Thyroid gland (tissue), 4 donors: Measurements from ENCODE around the gene VENTX. TPM values are rescaled to one million over a fixed set of nuclear protein-coding genes. Genes with fewer than 3 reads are reported as not detected.
A peak's percentile ranks its signal among the peaks of the same experiment; 100 is the strongest.

ENCODE experiments used
- DNase-seq, 2 donors: peaks; one replicate each; pipeline ENCODE4 v3.0.0-alpha.2; 2019
- H3K27ac ChIP-seq, 3 donors: fragments of 200-600 bp; sonication (generic); 1 replicate in 2 of 3; 2 replicates in 1 of 3; pipeline ENCODE4 v1.5.1; 2016 to 2019; ENCODE audit warnings: mild to moderate bottlenecking in 1 of 3, moderate library complexity in 1 of 3
- H3K27me3 ChIP-seq: fragments of 200-600 bp; sonication (generic); one replicate; pipeline ENCODE4 v1.5.1; 2019
- H3K36me3 ChIP-seq, 2 donors: fragments of 200-600 bp; sonication (generic); one replicate each; pipeline ENCODE4 v1.5.1; 2016 to 2019
- H3K4me1 ChIP-seq, 2 donors: fragments of 200-600 bp; sonication (generic); one replicate each; pipeline ENCODE4 v1.5.1; 2017 to 2019
- H3K4me3 ChIP-seq, 3 donors: fragments of 200-600 bp; sonication (generic); replicated peaks in 1 of 3; 1 replicate in 2 of 3; 2 replicates in 1 of 3; pipeline ENCODE4 v1.5.1; 2016; ENCODE audit warnings: mild to moderate bottlenecking in 1 of 3
- H3K9me3 ChIP-seq: fragments of 200-600 bp; sonication (generic); one replicate; pipeline ENCODE4 v1.5.1; 2017
- POLR2A ChIP-seq, 2 donors: fragments of 450-650 bp; IDR thresholded peaks; one replicate each; pipeline ENCODE4 v1.6.1; 2017; ENCODE audit warnings: antibody characterized with exemption in 2 of 2, mild to moderate bottlenecking in 2 of 2, moderate library complexity in 1 of 2
- WGBS, 2 donors: methylation state at CpG; one replicate each; pipeline ENCODE4 v1.1.5; 2017; 5-methylcytosine and 5-hydroxymethylcytosine counted together
- intact Hi-C: fragments of 100-400 bp; cut with DNase I; formaldehyde crosslinking; loops from one replicate; pipeline ENCODE4 v1.15.1; 2023
- total RNA-seq, 4 donors: library from RNA; depleted of rRNA; stranded (reverse); fragments of >200 nt; gene quantifications; one replicate each; pipeline ENCODE4 v1.2.3, GENCODE V29; 2016
- TF ChIP-seq, protein P1 (sequence below), 6 experiments: fragments of 200-600 bp in 3 of 6; fragments of 450-650 bp in 3 of 6; sonication (generic) in 3 of 6; IDR thresholded peaks; one replicate each; pipeline ENCODE4 v1.5.1; 2016 to 2019; ENCODE audit warnings: antibody characterized with exemption in 6 of 6, mild to moderate bottlenecking in 2 of 6, inconsistent platforms in 1 of 6, moderate library complexity in 1 of 6

The VENTX gene
- total RNA-seq, result 1 to 10 TPM in 1 of 4 donors, under 1 TPM in 2, not detected in 1; 0.40 to 1.3 (median 0.63) TPM

DNA sequence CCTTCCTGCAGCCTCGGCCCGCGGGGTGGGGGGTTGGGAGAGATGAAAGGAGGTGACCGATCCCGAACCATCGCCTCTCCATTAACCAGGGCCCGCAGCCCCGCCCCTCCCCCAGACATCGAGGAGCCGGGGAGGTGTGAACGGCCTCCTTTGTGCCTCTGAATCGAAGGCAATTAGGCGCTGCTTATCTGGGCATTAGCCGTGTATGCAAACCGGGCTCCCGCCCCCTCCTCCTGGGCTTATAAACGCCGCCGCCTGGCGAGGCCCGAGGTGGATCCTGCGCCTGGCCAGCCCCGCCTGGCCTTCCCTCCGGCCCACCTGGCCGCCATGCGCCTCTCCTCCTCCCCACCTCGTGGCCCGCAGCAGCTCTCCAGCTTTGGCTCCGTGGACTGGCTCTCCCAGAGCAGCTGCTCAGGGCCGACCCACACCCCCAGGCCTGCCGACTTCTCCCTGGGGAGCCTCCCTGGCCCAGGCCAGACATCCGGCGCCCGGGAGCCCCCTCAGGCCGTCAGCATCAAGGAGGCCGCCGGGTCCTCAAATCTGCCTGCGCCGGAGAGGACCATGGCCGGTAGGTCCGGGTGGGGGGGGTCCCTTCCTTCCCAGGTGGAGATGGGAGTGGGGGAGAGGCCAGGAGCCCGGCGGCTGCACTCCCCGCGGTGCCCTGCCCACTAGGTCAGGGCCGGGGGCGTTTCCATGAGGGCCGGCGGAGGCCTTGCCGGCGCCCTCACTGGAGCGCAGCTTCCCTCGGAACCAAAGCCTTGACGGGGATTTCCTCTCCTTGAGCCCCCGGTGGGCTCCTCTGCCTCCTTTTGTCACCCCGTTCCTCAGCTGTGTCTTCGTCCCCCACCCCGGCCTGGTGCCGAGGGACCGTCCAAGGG lies at the start of gene VENTX:
VENTX (plus strand) TSS at position 268 of the 878 bp plus-strand sequence; CDS start at position 328, 60 bp downstream.
- H3K36me3 ChIP-seq, result no peaks in the 10 kb centered on the region
- H3K4me1 ChIP-seq, result peaks cover 23 to 34% of the 10 kb centered on the region in 2 donors
- H3K4me3 ChIP-seq, result peak within 1 kb of the TSS in 1 of 3 donors; percentile 21
- WGBS, 2 donors, result 19 to 32% methylated on average over 21 to 22 of the region's 60 CpGs
- no peaks in the 10 kb centered on the region for H3K9me3 ChIP-seq
- intact Hi-C loops, result no loop called here
- no peak for DNase-seq
- TF ChIP-seq POLR2A (IDR thresholded peaks at IDR 0.05), result no peak
- TF ChIP-seq, protein P1, sequence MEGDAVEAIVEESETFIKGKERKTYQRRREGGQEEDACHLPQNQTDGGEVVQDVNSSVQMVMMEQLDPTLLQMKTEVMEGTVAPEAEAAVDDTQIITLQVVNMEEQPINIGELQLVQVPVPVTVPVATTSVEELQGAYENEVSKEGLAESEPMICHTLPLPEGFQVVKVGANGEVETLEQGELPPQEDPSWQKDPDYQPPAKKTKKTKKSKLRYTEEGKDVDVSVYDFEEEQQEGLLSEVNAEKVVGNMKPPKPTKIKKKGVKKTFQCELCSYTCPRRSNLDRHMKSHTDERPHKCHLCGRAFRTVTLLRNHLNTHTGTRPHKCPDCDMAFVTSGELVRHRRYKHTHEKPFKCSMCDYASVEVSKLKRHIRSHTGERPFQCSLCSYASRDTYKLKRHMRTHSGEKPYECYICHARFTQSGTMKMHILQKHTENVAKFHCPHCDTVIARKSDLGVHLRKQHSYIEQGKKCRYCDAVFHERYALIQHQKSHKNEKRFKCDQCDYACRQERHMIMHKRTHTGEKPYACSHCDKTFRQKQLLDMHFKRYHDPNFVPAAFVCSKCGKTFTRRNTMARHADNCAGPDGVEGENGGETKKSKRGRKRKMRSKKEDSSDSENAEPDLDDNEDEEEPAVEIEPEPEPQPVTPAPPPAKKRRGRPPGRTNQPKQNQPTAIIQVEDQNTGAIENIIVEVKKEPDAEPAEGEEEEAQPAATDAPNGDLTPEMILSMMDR (IDR thresholded peaks at IDR 0.05), result no peak
- H3K27ac ChIP-seq, result no peak within 1 kb of the TSS
- H3K27me3 ChIP-seq, result peaks cover 27% of the 10 kb centered on the region

DNA sequence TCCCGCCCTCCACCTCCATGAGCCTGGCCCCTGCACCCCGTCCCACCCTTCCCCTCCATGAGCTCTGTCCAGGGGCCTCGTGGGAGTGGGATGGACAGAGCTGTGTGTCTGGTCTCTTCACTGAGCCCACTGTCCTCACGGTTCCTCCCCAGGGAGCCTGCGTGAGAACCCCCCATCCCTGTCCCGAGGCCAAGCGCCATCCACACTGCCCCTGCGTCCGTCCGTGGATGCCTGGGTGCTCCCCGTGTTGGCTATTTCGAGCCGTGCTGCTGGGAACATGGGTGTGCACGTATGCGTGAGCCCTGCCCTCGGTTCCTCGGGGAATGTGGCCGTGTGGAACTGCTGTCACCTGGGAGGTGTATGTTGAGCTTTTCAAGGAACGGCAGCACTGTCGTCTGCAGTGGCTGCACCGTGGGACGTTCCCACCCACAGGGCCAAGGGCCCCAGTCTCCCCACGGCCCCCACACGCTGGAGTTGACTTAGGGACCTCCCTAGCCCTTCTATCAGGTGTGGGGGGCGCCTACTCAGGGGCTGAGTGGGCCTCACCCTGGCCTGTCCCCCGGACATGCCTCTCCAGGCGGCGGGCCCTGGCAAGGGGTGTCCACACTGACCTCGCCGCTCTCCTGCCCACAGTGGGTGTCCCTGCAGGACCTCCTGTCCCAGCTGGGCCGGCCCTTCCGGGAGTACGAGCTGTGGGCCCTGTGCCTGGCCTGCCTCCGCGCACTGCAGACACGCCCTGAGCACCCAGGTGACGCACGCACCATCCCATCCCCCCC lies 49.6 kb upstream of the VENTX start:
- TF ChIP-seq, protein P1 (IDR thresholded peaks at IDR 0.05), result no peak
- TF ChIP-seq POLR2A (IDR thresholded peaks at IDR 0.05), result no peak
- Histone ChIP-seq H3K27ac (no peak overlapping the region), H3K36me3 (no peaks in the 10 kb centered on the region), H3K4me1 (no peaks in the 10 kb centered on the region), H3K9me3 (no peaks in the 10 kb centered on the region), H3K27me3 (no peaks in the 10 kb centered on the region), H3K4me3 (no peak overlapping the region)
- 87 to 89% methylated on average over 17 to 28 of the region's 38 CpGs for WGBS, 2 donors
- no peak for DNase-seq
- intact Hi-C loops, result no loop called here

- WGBS, 2 donors, result 87 to 100% methylated on average over 2 to 6 of the region's 22 CpGs
- Histone ChIP-seq H3K27ac (no peak overlapping the region), H3K36me3 (no peaks in the 10 kb centered on the region), H3K9me3 (no peaks in the 10 kb centered on the region), H3K4me1 (no peaks in the 10 kb centered on the region), H3K4me3 (no peak overlapping the region), H3K27me3 (no peaks in the 10 kb centered on the region)
- no peak for DNase-seq
- intact Hi-C loops, result no loop called here
- TF ChIP-seq, protein P1 (IDR thresholded peaks at IDR 0.05), result no peak
- no peak for TF ChIP-seq POLR2A (IDR thresholded peaks at IDR 0.05)
Measured at GRCh38 chr10:133189256-133189655, 48.4 kb upstream of the VENTX start.

- intact Hi-C loops, result no loop called here
- H3K9me3 ChIP-seq, result no peaks in the 10 kb centered on the region
- H3K36me3 ChIP-seq, result no peaks in the 10 kb centered on the region
- DNase-seq, result no peak
- WGBS, 2 donors, result 85 to 91% methylated on average over 7 to 14 of the region's 14 CpGs
- no peaks in the 10 kb centered on the region for H3K4me1 ChIP-seq
- TF ChIP-seq, protein P1 (IDR thresholded peaks at IDR 0.05), result no peak
- no peak for TF ChIP-seq POLR2A (IDR thresholded peaks at IDR 0.05)
- no peak overlapping the region for H3K27ac ChIP-seq
- H3K27me3 ChIP-seq, result no peaks in the 10 kb centered on the region
- no peak overlapping the region for H3K4me3 ChIP-seq
Measured at GRCh38 chr10:133189726-133190125, 47.9 kb upstream of the VENTX start.
